GM12801 (cell line): ENCODE results near the gene ANKLE1.

Source experiments
- CTCF ChIP-seq: IDR thresholded peaks from one replicate; pipeline ENCODE4 v1.5.1; 2011; ENCODE audit warnings: control low read depth; ENCODE audit not compliant: insufficient read length; ENCODE audit errors: extremely low read depth

ANKLE1 gene, protein sequence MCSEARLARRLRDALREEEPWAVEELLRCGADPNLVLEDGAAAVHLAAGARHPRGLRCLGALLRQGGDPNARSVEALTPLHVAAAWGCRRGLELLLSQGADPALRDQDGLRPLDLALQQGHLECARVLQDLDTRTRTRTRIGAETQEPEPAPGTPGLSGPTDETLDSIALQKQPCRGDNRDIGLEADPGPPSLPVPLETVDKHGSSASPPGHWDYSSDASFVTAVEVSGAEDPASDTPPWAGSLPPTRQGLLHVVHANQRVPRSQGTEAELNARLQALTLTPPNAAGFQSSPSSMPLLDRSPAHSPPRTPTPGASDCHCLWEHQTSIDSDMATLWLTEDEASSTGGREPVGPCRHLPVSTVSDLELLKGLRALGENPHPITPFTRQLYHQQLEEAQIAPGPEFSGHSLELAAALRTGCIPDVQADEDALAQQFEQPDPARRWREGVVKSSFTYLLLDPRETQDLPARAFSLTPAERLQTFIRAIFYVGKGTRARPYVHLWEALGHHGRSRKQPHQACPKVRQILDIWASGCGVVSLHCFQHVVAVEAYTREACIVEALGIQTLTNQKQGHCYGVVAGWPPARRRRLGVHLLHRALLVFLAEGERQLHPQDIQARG

GRCh38 chr19:17281391-17282304, at the start of gene ANKLE1:
Gene ANKLE1, plus strand, starts transcription at chr19:17281901. Its CDS starts 20 bp downstream, at chr19:17281921.
- TF ChIP-seq CTCF: no peak

DNA sequence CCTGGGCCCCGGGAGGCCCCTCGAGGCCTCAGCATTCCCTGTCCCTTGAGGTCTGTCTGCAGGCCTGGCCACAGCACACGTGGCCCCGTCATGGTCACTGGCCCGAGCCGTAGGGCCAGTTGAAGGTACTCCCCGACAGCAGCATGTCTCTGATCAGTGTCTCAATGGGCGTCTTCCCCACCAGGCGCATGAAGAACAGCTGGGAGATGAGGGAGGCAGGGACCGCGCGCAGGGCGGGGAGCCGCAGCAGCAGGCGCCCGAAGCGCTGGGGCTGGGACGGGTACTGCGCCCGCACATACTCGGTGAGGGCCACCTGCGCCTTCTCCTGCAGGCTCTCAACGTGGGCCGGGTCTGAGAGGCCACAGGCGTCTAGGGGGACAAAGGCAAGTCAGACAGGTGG, 49.4 kb upstream of the ANKLE1 start:
- TF ChIP-seq CTCF: no peak

DNA sequence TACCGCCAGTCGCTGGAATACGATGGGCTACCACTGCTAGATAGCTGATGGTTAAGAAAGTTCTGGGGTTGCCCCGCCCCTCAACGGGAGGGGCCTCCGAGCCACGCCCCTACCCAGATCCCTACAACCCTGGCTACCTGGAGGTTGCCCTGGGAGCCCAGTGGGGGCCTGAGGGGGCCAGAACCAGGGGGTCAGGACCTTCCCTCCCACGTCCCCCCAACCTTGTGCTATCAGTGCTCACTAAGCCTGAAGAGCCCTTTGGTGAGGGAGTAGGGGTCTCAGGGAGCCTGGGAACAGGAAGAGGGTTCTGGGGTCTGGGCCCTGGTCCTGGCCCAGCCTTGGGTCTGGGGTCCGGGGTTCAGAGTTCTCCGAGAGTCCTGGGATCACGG, 46.8 kb upstream of the ANKLE1 start:
- no peak for TF ChIP-seq CTCF

DNA sequence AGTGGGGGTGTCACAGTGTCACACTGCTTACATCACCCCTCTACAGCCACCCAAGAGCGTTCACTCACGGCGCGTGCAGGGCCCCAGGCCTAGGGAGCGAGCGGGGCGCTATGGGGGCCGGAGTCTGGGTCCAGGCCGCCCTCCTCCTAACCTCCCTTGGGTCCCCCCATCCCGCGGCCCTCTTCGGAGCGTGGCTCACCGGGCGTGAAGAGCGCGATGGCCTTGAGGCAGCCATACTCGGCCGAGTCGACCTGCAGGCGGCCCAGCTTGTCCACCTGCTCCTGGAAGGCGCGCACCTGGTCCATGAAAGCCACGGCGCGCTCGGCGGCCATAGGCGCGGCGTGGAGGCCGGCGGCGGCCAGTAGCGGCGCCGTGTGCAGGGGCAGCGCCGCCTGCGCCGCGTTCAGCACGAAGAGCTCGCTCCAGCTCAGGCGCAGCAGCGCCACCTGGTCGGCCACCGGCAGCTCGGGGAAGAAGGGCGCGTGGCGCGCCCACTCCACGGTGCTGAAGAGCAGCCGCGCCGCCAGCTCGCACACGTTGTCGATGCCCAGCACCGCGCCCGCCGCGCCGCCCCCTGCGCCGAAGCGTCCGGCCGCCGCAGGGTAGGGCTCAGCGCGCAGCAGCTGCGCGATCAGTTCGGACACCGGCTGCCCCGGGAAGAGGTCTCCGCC, 46.3 kb upstream of the ANKLE1 start:
- no peak for TF ChIP-seq CTCF

DNA sequence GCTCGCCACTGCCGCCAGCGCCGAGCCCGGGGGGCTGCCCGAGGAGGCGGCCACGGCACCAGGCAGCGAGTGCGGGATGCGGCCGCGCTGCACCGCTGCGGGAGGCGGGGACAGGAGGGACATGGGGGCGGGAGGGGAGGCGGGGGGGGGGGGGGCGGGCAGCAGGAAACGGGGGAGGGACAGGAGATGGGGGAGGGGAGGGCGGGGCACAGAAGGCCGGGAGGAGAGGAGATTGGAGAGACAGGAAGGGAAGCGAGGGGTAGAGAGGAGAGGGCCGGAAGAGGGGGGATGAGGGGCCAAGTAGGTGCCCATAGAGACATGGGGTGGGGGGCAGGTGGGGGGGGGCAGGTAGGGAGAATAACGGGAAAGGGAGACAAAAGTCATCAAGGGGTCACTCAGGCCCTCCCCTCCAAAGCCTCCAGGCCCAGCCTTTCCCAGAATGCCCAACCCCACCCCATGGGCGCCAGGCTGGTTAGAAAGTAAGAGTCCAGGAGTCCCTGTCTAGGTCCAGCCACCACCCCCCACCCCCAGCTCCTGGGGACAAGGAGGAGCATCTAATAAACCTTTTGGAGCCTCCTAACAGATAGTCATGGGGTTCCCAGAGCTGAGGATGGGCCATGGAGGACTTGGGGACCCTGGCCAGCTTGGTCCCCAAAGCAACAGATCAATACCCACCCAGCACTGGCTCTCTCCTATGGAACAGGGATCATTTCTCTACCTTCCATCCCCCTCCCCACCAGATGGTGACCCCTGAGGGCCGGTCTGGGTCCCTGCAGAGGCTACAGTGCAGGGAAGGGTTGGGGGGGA, 45.5 kb upstream of the ANKLE1 start:
- no peak for TF ChIP-seq CTCF

DNA sequence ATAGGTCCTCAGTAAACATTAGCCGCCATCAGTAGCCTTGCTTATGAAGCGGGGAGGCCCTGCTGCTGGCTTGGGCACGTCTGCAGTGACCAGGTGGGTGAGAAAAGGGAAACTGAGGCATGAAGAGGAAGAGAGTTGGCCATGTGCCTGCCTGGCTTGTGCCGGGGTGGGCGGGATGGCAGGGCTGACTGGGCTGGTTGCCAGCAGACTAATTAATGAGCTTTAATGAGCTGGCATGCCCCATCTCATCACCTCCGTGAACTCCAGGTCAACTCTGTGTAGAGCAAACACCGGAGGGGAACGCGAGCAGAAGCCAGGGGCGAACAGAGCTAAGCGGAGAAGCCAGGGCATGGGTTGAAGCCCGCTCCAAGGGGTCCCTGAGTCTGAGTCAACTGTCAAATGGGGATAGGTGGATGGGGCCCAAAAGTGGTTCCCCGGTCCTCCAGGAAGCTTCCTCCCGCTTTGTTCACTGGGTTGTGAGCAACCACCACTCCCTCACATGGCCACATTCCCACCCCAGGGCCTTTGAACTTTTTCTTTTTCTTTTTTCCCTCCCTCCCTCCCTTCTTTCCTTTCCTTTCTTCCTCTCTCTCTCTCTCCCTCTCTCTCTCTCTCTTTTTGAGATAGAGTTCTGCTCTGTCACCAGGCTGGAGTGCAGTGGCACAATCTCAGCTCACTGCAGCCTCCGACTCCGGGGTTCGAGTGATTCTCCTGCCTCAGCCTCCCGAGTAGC, 44.7 kb upstream of the ANKLE1 start:
- no peak for TF ChIP-seq CTCF
